ENCODE results near the gene EPAS1. TPM values are rescaled to one million over a fixed set of nuclear protein-coding genes. Genes with fewer than 3 reads are reported as not detected.
A peak's percentile ranks its signal among the peaks of the same experiment; 100 is the strongest.

Gene EPAS1
- total and polyA plus RNA-seq, 4 donors, result 26.2 to 193 (median 61.1) TPM

DNA sequence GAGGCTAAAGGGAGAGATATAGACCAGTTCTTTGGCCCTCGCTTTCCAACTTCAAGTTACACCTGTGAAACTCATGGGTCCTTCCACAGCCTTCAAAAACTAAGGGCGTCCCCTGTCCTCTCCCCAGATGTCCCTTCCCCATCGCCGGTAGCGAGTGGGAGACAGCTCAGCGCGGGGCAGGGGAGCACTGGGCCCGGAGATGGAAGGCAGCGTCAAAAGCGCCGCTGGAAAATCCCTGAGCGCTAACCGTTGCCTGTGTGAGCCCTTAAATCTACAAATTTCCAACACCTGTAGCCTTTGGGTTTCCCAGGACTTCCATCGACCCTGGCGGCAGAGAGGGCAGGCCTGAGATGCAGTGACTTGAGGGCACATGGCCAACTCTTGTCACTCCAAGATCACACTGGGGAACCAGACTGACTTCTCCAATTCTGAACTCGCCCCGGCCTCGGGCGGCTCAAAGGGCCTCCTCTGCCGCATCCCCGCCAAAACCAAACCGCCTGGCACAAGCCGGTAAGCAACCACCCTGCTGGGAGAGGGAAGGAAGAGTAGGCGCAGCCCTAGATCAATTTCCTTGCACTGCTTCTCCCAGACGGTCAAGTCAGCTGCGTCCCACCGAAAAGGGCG lies 879 bp upstream of the EPAS1 start (continued):
- no peak for TF ChIP-seq MAX (IDR thresholded peaks at IDR 0.05)
- no peak for TF ChIP-seq FOXA1 (IDR thresholded peaks at IDR 0.05)
- TF ChIP-seq, protein P1, sequence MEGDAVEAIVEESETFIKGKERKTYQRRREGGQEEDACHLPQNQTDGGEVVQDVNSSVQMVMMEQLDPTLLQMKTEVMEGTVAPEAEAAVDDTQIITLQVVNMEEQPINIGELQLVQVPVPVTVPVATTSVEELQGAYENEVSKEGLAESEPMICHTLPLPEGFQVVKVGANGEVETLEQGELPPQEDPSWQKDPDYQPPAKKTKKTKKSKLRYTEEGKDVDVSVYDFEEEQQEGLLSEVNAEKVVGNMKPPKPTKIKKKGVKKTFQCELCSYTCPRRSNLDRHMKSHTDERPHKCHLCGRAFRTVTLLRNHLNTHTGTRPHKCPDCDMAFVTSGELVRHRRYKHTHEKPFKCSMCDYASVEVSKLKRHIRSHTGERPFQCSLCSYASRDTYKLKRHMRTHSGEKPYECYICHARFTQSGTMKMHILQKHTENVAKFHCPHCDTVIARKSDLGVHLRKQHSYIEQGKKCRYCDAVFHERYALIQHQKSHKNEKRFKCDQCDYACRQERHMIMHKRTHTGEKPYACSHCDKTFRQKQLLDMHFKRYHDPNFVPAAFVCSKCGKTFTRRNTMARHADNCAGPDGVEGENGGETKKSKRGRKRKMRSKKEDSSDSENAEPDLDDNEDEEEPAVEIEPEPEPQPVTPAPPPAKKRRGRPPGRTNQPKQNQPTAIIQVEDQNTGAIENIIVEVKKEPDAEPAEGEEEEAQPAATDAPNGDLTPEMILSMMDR (IDR thresholded peaks at IDR 0.05; ENCODE audit: low read depth, low read length, missing input control), result no peak
- TF ChIP-seq TAF1 (conservative IDR thresholded peaks at IDR 0.05), result no peak

GRCh38 chr2:46297546-46298271 lies 502 bp downstream of the EPAS1 start:
- Histone ChIP-seq H3K4me1 (ENCODE audit: control insufficient read depth in 4 of 4, insufficient read depth in 4 of 4, low read length in 3 of 4) (peaks cover 4 to 31% (median 13%) of the 10 kb centered on the region in 4 donors), H3K36me3 (ENCODE audit: control insufficient read depth in 4 of 4, insufficient read depth in 3 of 4, low read depth in 1 of 4, low read length in 3 of 4) (no peaks in the 10 kb centered on the region), H3K27me3 (ENCODE audit: control insufficient read depth in 4 of 4, insufficient read depth in 4 of 4, low read length in 3 of 4) (no peaks in the 10 kb centered on the region), H3K9ac (ENCODE audit: low read depth in 1 of 2, low read length in 2 of 2) (peak overlapping the region; percentile 73 to 88), H3K9me3 (ENCODE audit: control insufficient read depth in 4 of 4, low read length in 3 of 4) (no peaks in the 10 kb centered on the region), H3K4me3 (ENCODE audit: low read depth in 1 of 3, low read length in 3 of 3) (peak overlapping the region; percentile 72 to 93 (median 89)), H3K27ac (ENCODE audit: low read depth in 1 of 2, low read length in 2 of 2) (peak overlapping the region; percentile 98 to 99)
- TF ChIP-seq SP1 (IDR thresholded peaks at IDR 0.05) (peak; percentile 5), NR2F2 (IDR thresholded peaks at IDR 0.05) (no peak), EGR1 (IDR thresholded peaks at IDR 0.05; ENCODE audit: low read depth in 2 of 2) (peak; percentile 98 to 99), JUND (IDR thresholded peaks at IDR 0.05) (no peak), RAD21 (IDR thresholded peaks at IDR 0.05) (peak; percentile 32 to 47), GABPA (IDR thresholded peaks at IDR 0.05 in 1 of 2, conservative IDR thresholded peaks at IDR 0.05 in 1 of 2) (no peak), TAF1 (conservative IDR thresholded peaks at IDR 0.05) (peak; percentile 52), ZBTB33 (IDR thresholded peaks at IDR 0.05) (no peak), YY1 (IDR thresholded peaks at IDR 0.05) (no peak), HNF4A (conservative IDR thresholded peaks at IDR 0.05) (peak in 1 of 2 donors; percentile 36)
- TF ChIP-seq, protein P1 (IDR thresholded peaks at IDR 0.05; ENCODE audit: low read depth, low read length, missing input control), result no peak
- WGBS, result under 1% methylated on average over 65 of the region's 65 CpGs
- peak; percentile 75 for DNase-seq (ENCODE audit: low spot score)

Data from liver (tissue), 9 donors.